Stimulated activated naive CD4-positive, alpha-beta T cell treated with Interleukin-2 at 50 U/mL for 16 hours (primary cell): ENCODE measurements around the gene PAIP1.
A peak's percentile ranks its signal among the peaks of the same experiment; 100 is the strongest.
"Not testable (repeated sequence)": the region's sequence is repeated elsewhere in the genome, so short reads cannot be mapped to it uniquely, and the experiment has no call there.

ENCODE experiments used
- DNase-seq: peaks from one replicate; lab custom pipeline; 2025; lab: John Stamatoyannopoulos, UW

PAIP1 gene

GRCh38 chr5:43514816-43515677 is 41.8 kb downstream of the PAIP1 start, which contains the start of gene C5orf34:
Gene C5orf34, minus strand, starts transcription at chr5:43515148. Its CDS starts 5,809 bp downstream, at chr5:43509339.
- peak; percentile 90 for DNase-seq

DNA sequence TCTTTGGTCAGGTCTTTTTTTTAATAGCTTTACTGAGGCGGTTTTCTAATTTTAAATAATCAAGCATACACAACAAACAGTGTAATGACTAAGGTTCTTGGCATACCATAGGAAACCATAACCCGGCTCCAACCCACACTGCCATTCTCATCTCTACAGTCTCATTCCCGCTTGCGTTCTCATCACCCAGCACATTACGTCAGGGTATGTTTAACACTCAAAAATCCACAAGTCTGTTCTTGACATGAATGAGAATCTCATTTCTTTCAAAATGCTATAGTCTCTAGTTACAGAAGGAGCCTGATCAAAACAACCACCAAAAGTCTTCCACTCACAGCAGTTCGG is 42.4 kb downstream of the PAIP1 start:
- peak; percentile 67 for DNase-seq

DNA sequence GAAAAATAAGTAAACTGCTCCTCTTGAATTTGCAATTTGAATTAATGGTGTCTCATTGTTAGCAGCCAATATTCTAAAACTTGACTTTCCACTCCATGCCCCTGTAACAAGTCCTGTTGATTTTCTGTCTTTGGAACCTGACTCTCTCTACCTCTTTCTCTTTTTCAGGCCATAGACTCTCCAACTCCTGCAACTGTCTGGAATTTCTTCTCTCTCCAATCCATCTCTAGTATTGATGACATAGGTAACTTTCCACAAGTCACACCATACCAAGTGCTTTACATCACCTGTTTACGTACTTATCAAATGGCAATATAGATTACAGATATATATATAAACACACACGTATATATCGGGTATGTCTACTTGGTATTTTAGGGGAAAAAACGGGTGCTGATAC is 42.9 kb downstream of the PAIP1 start:
- DNase-seq: no peak

DNA sequence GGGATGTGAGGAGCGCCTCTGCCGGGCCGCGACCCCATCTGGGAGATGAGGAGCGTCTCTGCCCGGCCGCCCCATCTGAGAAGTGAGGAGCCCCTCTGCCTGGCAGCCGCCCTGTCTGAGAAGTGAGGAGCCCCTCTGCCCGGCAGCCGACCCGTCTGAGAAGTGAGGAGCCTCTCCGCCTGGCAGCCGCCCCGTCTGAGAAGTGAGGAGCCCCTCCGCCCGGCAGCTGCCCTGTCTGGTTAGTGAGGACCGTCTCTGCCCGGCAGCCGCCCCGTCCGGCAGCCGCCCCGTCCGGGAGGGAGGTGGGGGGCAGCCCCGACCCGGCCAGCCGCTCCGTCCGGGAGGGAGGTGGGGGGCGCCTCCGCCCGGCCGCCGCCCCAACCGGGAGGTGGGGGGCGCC is 45.8 kb downstream of the PAIP1 start:
- not testable (repeated sequence) for DNase-seq

DNA sequence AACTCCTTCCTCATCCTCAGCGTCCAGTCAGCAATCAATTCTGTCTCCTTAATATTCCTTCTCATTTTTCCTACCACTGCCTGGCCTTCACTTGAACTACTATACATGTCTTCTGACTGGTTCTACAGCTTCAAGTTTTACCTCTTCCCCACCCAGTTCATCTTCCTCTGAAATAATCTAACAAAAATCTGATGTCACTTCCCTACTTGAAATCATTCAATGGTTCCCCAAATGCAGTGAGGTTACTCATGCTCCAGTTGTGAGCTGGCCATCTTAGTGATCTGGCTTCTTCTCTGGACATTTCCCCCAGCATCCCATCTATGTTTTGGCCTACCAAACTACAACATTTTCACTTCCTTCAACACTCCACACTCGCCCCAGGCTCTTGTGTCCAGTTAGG is 58.3 kb downstream of the PAIP1 start:
- no peak for DNase-seq

GRCh38 chr5:43497311-43498104 is 59.4 kb downstream of the PAIP1 start:
- DNase-seq: no peak

DNA sequence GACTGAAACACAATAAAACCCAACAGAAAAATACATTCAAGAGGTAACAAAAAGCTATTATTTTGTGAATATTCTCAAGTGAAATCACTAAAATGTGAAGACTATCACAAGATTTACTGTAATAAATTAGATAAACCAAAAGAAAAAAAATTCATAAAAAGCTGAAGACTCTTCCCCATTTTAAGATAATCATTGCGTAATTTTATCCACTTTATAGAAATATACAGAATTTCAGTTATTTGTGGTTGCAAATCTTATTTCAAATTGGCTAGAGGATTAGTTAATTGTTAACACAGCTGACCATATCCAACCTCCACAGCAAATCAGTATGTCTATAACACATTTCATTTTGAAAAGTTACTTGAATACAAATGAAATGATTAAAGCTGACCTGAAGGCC is 65.6 kb downstream of the PAIP1 start:
- DNase-seq: no peak

GRCh38 chr5:43486353-43486752 is 70.5 kb downstream of the PAIP1 start:
- no peak for DNase-seq

- DNase-seq: no peak
Observed at GRCh38 chr5:43485406-43485805, 71.5 kb downstream of the PAIP1 start.

GRCh38 chr5:43484106-43484849 is 72.6 kb downstream of the PAIP1 start:
- DNase-seq: peak; percentile 84

- peak; percentile 87 for DNase-seq
Observed at GRCh38 chr5:43483298-43484105, 73.4 kb downstream of the PAIP1 start, which contains the start of gene TMEM267. Gene TMEM267, minus strand, starts transcription at chr5:43483865. Its CDS starts 29,896 bp downstream, at chr5:43453969.

- peak; percentile 1 for DNase-seq
Observed at GRCh38 chr5:43482490-43483297, 74.2 kb downstream of the PAIP1 start.
